WTC11 (cell line): ENCODE data around the gene PIN4. TPM values are rescaled to one million over a fixed set of nuclear protein-coding genes. Genes with fewer than 3 reads are reported as not detected.

Source experiments
- ATAC-seq: fragments of 200-7000 bp; cut with Tn5 transposase; 2 replicates; pipeline ENCODE4 v1.10.0; 2021; ENCODE audit warnings: mild to moderate bottlenecking, moderate library complexity
- CTCF ChIA-PET: fragments of 300-600 bp; sonication (Branson Sonifier 250); formaldehyde crosslinking; loops from one replicate; lab custom pipeline; 2021; ENCODE audit warnings: antibody characterized with exemption; lab: Charles Lee
- POLR2A ChIA-PET: fragments of 350-600 bp; sonication (Branson Sonifier 250); formaldehyde crosslinking; loops from one replicate; lab custom pipeline; 2021; ENCODE audit warnings: antibody characterized with exemption; lab: Charles Lee
- DNase-seq: peaks from one replicate; pipeline ENCODE4 v3.0.0; 2021; ENCODE audit warnings: low spot score
- H3K27ac Mint-ChIP-seq: 2 replicates; pipeline ENCODE4 v1.8.0; 2021; ENCODE audit warnings: mixed read lengths
- H3K27me3 Mint-ChIP-seq: 2 replicates; pipeline ENCODE4 v1.8.0; 2021; ENCODE audit warnings: low read depth, mild to moderate bottlenecking, moderate library complexity, mixed read lengths
- H3K36me3 Mint-ChIP-seq: 2 replicates; pipeline ENCODE4 v1.8.0; 2021; ENCODE audit warnings: mixed read lengths
- H3K4me1 Mint-ChIP-seq: 2 replicates; pipeline ENCODE4 v1.8.0; 2022; ENCODE audit warnings: mixed read lengths
- H3K4me3 Mint-ChIP-seq: 2 replicates; pipeline ENCODE4 v1.8.0; 2021; ENCODE audit warnings: mild to moderate bottlenecking, moderate library complexity, mixed read lengths
- H3K9me3 Mint-ChIP-seq: 2 replicates; pipeline ENCODE4 v1.8.0; 2021; ENCODE audit warnings: mixed read lengths
- ELF4 ChIP-seq: sonication (generic); formaldehyde crosslinking; IDR thresholded peaks from 2 replicates; pipeline ENCODE4 v1.8.1; 2022; ENCODE audit warnings: low read depth, mild to moderate bottlenecking, moderate library complexity, missing genetic modification reagents
- FOXJ3 ChIP-seq: sonication (generic); formaldehyde crosslinking; IDR thresholded peaks from 2 replicates; pipeline ENCODE4 v1.9.0; 2021; ENCODE audit warnings: missing genetic modification reagents, mild to moderate bottlenecking, borderline replicate concordance
- HMGA2 ChIP-seq: fragments of 250-450 bp; sonication (Bioruptor Pico); IDR thresholded peaks from 2 replicates; pipeline ENCODE4 v1.4.0; 2021; ENCODE audit warnings: mild to moderate bottlenecking, moderate library complexity
- JUN ChIP-seq: sonication (generic); formaldehyde crosslinking; IDR thresholded peaks from 2 replicates; pipeline ENCODE4 v1.8.0; 2023; ENCODE audit warnings: mild to moderate bottlenecking, missing genetic modification reagents
- MXD4 ChIP-seq: fragments of 250-450 bp; sonication (Bioruptor Pico); IDR thresholded peaks from 2 replicates; pipeline ENCODE4 v1.8.0; 2021; ENCODE audit warnings: mild to moderate bottlenecking, moderate library complexity, borderline replicate concordance
- OVOL2 ChIP-seq: fragments of 250-450 bp; sonication (Bioruptor Pico); IDR thresholded peaks from 2 replicates; pipeline ENCODE4 v1.9.0; 2021; ENCODE audit warnings: mild to moderate bottlenecking, borderline replicate concordance
- SMAD3 ChIP-seq: sonication (generic); formaldehyde crosslinking; IDR thresholded peaks from 2 replicates; pipeline ENCODE4 v1.8.0; 2022; ENCODE audit warnings: missing genetic modification reagents, mild to moderate bottlenecking, borderline replicate concordance
- ZNF263 ChIP-seq: sonication (generic); formaldehyde crosslinking; IDR thresholded peaks from 2 replicates; pipeline ENCODE4 v1.8.1; 2022; ENCODE audit warnings: low read depth, mild to moderate bottlenecking, moderate library complexity, missing genetic modification reagents
- total RNA-seq: library from RNA; stranded (reverse); gene quantifications from 3 replicates; pipeline ENCODE4 v1.2.3, GENCODE V29; 2021
- TF ChIP-seq, protein P1 (sequence below): sonication (generic); formaldehyde crosslinking; IDR thresholded peaks from 2 replicates; pipeline ENCODE4 v1.8.1; 2023; ENCODE audit warnings: mild to moderate bottlenecking, moderate library complexity, missing genetic modification reagents
- TF ChIP-seq, protein P2 (sequence below): sonication (generic); formaldehyde crosslinking; IDR thresholded peaks from 2 replicates; pipeline ENCODE4 v1.8.1; 2022; ENCODE audit warnings: mild to moderate bottlenecking, missing genetic modification reagents, moderate library complexity, borderline replicate concordance
- TF ChIP-seq, protein P3 (sequence below): sonication (generic); formaldehyde crosslinking; conservative IDR thresholded peaks from 2 replicates; pipeline ENCODE4 v1.8.1; 2023; ENCODE audit warnings: mild to moderate bottlenecking, low read depth, missing genetic modification reagents, moderate library complexity
- TF ChIP-seq, protein P4 (sequence below): sonication (generic); formaldehyde crosslinking; IDR thresholded peaks from 2 replicates; pipeline ENCODE4 v1.8.0; 2022; ENCODE audit warnings: mild to moderate bottlenecking, missing genetic modification reagents
- TF ChIP-seq, protein P5 (sequence below): fragments of 250-450 bp; sonication (Bioruptor Pico); conservative IDR thresholded peaks from 2 replicates; pipeline ENCODE4 v1.9.0; 2021; ENCODE audit warnings: mild to moderate bottlenecking
- TF ChIP-seq, protein P6 (sequence below): sonication (generic); formaldehyde crosslinking; IDR thresholded peaks from 2 replicates; pipeline ENCODE4 v1.8.1; 2022; ENCODE audit warnings: mild to moderate bottlenecking, moderate library complexity, missing genetic modification reagents
- TF ChIP-seq, protein P7 (sequence below): sonication (generic); formaldehyde crosslinking; IDR thresholded peaks from 2 replicates; pipeline ENCODE4 v1.8.1; 2023; ENCODE audit warnings: mild to moderate bottlenecking, missing genetic modification reagents, borderline replicate concordance

PIN4 gene
- total RNA-seq, 1 experiment from 2014 or later, result 9.3 TPM

DNA sequence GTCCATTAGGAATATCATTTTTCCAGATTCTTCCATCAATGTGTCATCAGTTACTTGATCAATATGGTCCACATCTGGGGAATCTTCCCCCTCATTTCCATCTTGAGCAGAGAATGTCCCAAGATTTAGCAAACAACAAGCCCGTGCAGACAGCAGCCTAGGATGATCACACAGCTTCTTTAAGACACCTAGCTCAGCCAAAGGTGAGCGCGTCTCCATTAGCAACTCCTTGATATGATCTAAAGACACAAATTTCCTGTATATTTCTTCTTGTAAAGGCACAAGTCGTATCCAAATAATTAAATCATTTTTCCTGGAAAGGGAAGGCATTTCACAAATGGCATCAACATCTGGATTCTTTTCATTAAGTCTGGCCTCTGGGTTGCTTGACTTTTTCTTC is 25.8 kb downstream of the PIN4 start (continued):
- TF ChIP-seq ZNF263 (CRISPR knock-in tag) (no peak), SMAD3 (CRISPR knock-in tag) (no peak), HMGA2 (CRISPR knock-in tag) (no peak), MXD4 (CRISPR knock-in tag) (no peak), FOXJ3 (CRISPR knock-in tag) (no peak), ELF4 (CRISPR knock-in tag) (no peak)
- TF ChIP-seq, protein P1, sequence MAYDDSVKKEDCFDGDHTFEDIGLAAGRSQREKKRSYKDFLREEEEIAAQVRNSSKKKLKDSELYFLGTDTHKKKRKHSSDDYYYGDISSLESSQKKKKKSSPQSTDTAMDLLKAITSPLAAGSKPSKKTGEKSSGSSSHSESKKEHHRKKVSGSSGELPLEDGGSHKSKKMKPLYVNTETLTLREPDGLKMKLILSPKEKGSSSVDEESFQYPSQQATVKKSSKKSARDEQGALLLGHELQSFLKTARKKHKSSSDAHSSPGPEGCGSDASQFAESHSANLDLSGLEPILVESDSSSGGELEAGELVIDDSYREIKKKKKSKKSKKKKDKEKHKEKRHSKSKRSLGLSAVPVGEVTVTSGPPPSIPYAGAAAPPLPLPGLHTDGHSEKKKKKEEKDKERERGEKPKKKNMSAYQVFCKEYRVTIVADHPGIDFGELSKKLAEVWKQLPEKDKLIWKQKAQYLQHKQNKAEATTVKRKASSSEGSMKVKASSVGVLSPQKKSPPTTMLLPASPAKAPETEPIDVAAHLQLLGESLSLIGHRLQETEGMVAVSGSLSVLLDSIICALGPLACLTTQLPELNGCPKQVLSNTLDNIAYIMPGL (CRISPR knock-in tag), result no peak
- TF ChIP-seq, protein P2, sequence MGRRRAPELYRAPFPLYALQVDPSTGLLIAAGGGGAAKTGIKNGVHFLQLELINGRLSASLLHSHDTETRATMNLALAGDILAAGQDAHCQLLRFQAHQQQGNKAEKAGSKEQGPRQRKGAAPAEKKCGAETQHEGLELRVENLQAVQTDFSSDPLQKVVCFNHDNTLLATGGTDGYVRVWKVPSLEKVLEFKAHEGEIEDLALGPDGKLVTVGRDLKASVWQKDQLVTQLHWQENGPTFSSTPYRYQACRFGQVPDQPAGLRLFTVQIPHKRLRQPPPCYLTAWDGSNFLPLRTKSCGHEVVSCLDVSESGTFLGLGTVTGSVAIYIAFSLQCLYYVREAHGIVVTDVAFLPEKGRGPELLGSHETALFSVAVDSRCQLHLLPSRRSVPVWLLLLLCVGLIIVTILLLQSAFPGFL, result no peak
- TF ChIP-seq, protein P3, sequence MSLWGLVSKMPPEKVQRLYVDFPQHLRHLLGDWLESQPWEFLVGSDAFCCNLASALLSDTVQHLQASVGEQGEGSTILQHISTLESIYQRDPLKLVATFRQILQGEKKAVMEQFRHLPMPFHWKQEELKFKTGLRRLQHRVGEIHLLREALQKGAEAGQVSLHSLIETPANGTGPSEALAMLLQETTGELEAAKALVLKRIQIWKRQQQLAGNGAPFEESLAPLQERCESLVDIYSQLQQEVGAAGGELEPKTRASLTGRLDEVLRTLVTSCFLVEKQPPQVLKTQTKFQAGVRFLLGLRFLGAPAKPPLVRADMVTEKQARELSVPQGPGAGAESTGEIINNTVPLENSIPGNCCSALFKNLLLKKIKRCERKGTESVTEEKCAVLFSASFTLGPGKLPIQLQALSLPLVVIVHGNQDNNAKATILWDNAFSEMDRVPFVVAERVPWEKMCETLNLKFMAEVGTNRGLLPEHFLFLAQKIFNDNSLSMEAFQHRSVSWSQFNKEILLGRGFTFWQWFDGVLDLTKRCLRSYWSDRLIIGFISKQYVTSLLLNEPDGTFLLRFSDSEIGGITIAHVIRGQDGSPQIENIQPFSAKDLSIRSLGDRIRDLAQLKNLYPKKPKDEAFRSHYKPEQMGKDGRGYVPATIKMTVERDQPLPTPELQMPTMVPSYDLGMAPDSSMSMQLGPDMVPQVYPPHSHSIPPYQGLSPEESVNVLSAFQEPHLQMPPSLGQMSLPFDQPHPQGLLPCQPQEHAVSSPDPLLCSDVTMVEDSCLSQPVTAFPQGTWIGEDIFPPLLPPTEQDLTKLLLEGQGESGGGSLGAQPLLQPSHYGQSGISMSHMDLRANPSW (CRISPR knock-in tag), result no peak
- TF ChIP-seq, protein P4, sequence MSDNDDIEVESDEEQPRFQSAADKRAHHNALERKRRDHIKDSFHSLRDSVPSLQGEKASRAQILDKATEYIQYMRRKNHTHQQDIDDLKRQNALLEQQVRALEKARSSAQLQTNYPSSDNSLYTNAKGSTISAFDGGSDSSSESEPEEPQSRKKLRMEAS (CRISPR knock-in tag), result no peak

DNA sequence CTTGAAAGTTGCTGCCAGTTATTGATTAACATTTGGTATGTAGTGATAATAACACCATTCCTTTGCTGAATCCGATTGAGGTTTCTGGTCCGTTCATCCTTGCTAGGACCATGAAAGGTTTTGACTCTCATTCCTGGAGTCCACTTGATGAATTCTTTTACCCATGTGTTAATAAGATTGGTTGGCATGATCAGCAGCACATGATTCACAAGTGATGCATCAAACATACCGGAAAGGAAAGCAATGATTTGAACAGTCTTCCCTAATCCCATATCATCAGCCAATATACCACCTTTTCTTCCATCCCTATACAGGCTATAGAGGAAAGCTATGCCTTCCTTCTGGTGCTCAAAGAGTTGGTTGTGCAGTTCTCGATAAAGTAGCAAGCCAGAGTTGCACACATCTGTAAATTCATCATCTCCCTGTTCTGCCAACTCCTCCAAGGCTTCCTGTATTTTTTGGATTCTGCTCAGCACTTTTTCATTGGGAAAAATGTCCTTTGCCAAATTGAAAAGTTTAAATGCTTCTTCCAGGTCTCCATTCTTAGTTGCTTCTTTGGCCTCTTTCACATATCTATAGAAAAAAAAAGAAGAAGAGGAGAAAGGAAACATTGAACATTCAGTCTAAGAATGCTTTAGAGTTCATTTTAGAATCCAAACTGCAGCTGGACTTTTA is 26.7 kb downstream of the PIN4 start:
- Mint-ChIP-seq H3K27ac (no peak overlapping the region), H3K36me3 (peaks cover 36% of the 10 kb centered on the region), H3K4me3 (no peak overlapping the region), H3K9me3 (peaks cover 8% of the 10 kb centered on the region), H3K4me1 (peaks cover 7% of the 10 kb centered on the region), H3K27me3 (no peaks in the 10 kb centered on the region)
- ChIA-PET POLR2A (no interaction called here), CTCF (no interaction called here)
- TF ChIP-seq, protein P5, sequence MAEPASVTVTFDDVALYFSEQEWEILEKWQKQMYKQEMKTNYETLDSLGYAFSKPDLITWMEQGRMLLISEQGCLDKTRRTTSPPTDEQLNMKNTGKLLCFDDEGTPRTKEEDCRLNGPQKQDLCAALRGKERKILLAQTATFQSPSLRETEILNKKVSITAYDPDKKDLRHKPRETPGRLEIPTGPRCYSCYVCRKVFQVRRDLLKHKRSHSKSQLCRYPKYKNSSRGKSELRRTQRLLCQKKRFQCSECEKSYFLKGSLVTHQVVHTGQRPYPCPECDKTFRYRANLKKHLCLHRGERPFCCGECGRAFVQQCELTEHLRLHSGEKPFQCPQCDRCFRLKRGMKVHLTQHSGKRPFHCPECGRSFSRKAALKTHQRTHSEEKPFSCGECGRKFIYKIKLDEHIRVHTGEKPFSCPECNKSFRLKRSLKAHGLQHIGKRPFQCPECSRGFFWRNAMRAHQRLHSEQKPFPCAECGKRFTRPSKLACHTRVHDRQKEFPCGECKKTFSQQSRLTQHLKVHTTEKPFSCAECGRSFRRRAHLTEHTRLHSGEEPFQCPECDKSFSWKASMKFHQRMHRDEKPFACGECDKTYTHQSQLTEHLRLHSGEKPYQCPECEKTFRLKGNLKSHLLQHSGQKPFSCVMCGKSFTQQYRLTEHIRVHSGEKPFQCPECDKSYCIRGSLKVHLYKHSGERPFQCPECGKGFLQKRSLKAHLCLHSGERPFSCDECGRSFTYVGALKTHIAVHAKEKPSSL (CRISPR knock-in tag), result no peak
- TF ChIP-seq FOXJ3 (CRISPR knock-in tag), result no peak
- TF ChIP-seq OVOL2, result no peak
- DNase-seq (no peak), ATAC-seq (no peak)

DNA sequence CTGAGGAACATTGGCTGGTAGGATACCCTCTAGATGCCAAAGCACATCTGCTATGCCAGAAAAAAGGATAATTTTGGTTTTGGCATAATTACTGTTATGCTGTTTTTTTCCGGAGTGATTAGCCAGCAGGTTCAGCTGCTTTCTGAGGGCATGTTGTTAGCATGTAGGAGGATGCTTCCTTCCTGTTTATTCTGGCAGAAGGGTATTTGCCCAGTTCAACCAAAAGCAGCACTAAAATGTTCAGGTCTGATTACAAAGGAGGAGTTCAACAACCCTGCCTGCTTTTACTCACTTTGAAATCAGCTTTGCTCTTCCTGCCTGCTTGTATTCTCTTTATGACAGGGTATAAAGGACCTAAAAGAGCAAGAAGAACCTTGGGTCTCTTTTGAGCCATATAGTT is 35.4 kb downstream of the PIN4 start:
- no peaks in the 10 kb centered on the region; the same call in 1 of the 2 replicates for H3K27me3 Mint-ChIP-seq
- H3K9me3 Mint-ChIP-seq, result peaks cover 22% of the 10 kb centered on the region
- no peak overlapping the region for H3K27ac Mint-ChIP-seq
- ATAC-seq (no peak), DNase-seq (no peak)
- no peaks in the 10 kb centered on the region for H3K4me1 Mint-ChIP-seq
- ChIA-PET POLR2A (no interaction called here), CTCF (no interaction called here)
- H3K4me3 Mint-ChIP-seq, result no peak overlapping the region
- H3K36me3 Mint-ChIP-seq, result peaks cover 25% of the 10 kb centered on the region
- TF ChIP-seq, protein P6, sequence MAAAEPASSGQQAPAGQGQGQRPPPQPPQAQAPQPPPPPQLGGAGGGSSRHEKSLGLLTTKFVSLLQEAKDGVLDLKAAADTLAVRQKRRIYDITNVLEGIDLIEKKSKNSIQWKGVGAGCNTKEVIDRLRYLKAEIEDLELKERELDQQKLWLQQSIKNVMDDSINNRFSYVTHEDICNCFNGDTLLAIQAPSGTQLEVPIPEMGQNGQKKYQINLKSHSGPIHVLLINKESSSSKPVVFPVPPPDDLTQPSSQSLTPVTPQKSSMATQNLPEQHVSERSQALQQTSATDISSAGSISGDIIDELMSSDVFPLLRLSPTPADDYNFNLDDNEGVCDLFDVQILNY, result no peak
- TF ChIP-seq, protein P7, sequence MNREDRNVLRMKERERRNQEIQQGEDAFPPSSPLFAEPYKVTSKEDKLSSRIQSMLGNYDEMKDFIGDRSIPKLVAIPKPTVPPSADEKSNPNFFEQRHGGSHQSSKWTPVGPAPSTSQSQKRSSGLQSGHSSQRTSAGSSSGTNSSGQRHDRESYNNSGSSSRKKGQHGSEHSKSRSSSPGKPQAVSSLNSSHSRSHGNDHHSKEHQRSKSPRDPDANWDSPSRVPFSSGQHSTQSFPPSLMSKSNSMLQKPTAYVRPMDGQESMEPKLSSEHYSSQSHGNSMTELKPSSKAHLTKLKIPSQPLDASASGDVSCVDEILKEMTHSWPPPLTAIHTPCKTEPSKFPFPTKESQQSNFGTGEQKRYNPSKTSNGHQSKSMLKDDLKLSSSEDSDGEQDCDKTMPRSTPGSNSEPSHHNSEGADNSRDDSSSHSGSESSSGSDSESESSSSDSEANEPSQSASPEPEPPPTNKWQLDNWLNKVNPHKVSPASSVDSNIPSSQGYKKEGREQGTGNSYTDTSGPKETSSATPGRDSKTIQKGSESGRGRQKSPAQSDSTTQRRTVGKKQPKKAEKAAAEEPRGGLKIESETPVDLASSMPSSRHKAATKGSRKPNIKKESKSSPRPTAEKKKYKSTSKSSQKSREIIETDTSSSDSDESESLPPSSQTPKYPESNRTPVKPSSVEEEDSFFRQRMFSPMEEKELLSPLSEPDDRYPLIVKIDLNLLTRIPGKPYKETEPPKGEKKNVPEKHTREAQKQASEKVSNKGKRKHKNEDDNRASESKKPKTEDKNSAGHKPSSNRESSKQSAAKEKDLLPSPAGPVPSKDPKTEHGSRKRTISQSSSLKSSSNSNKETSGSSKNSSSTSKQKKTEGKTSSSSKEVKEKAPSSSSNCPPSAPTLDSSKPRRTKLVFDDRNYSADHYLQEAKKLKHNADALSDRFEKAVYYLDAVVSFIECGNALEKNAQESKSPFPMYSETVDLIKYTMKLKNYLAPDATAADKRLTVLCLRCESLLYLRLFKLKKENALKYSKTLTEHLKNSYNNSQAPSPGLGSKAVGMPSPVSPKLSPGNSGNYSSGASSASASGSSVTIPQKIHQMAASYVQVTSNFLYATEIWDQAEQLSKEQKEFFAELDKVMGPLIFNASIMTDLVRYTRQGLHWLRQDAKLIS (CRISPR knock-in tag), result no peak
- no peak for TF ChIP-seq JUN (CRISPR knock-in tag)
